Retina (tissue), 1 donor: ENCODE measurements around the gene RPS21.
A peak's percentile ranks its signal among the peaks of the same experiment; 100 is the strongest.

Source experiments
- DNase-seq: peaks from one replicate; pipeline ENCODE4 v3.0.0-alpha.2; 2016

Gene RPS21

DNA sequence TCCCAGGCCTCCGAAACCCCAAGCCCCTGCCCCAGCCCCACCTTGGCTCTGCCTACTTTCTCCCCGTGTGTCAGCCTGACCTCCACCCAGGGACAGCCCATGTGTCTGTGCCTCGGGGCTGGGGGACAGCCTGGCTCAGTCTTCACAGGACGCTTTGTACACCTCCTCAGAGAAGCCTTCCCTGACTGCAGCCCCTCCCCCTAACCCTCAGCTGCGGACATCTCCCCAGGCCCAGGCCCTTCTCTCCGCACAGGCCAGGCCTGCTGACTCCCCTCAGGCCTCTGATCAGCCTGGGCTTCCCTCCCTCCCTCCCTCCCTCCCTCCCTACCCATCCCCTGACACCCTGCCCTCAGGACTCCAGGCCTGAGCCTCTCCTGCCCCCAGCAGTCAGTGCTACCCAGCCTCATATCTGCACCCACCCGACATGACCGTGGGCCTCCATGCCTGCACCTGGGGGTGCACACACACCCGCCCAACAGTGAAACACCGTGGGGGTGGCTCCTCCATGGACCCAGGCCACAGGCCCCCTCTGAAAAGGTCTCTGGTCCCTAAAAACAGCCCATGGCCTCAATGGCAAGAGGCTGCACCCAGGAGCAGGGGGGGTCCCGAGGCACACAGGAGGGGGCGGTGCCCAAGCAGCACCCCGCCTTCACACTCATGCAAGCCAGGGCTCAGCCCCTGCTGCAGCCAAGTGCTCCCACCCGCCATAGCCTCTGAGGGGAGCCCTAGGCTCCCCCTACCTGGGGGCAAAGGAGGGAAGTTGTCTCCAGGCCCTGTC is 32.7 kb upstream of the RPS21 start:
- no peak for DNase-seq

GRCh38 chr20:62354811-62355341 is 32.0 kb upstream of the RPS21 start:
- peak; percentile 12 for DNase-seq

- DNase-seq = no peak
Measured at GRCh38 chr20:62355516-62355877, 31.4 kb upstream of the RPS21 start.

- peak; percentile 84 for DNase-seq
Measured at GRCh38 chr20:62355878-62356588, 30.9 kb upstream of the RPS21 start.

DNA sequence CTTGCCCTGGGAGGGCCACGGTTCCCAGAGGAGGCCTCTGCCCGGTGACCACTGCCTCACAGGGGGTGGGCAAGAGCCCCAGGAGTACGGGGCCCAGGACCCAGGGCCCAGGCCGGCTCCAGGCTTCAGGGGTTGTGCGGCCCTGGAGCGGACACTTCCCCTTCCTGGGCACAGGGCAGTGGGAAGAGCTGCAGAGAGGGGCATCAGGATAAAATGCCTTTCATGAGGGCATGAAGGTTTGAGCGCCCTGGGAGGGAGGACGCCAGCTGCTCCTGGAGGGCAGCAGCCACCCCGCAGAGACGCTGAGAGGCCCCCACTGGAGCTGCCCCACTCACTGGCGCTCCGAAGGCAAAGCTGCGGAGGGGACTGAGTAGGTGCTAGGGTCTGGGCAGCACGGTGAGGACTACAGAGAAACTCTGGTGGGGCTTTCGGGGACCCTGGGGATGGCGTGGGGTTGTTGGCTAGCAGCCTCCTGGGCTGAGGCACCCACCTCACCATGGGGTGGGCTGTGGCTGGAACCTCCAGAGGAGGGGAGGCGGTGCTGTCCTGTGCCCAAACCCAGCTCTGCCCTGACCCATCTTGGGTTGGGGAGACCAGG is 30.2 kb upstream of the RPS21 start:
- DNase-seq = no peak

DNA sequence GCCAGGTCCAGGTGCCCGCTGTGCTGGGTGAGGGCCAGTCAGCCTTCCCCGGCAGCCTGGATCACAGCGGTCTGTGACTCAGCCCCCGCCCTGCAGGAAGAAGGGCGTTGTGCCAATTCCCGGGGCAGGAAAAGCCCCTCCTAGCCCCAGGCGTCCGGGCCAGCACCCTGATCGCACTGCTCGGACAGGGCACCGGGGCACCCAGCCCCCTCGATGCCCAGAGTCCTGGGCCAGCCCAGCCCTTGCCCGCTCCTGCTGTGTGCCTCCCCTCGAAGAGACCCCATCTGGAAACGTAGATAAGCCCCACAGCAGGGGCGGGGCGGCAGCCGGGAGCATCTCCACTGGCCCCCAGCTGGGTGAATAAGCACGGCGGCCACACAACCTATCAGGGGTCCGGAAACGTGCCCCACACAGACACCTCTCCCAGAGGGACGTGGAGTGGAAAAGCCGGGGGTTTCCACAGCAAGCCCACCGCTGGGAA is 29.7 kb upstream of the RPS21 start:
- no peak for DNase-seq

DNA sequence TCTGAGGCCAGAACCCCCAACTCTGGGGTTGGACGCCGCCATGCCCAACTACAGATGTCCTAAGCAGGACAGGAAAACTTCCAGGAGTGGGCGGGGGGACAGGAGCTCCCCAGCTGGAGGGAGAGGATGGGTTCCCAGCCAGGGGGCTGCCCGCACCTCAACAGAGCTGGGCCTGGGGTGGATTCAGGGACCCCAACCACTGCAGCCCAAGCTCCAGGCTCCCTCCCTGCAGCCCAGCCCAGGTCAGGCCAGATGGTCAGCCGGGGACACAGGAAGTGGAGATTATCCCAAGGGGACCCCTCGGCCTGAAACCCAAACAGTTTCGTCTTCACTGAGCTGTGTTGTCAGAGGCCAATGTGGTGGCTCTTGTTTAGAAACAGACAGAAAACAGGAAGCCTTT is 29.2 kb upstream of the RPS21 start:
- peak; percentile 46 for DNase-seq

- no peak for DNase-seq
Measured at GRCh38 chr20:62358171-62359042, 28.5 kb upstream of the RPS21 start.

- peak; percentile 34 for DNase-seq
Measured at GRCh38 chr20:62359043-62359490, 27.8 kb upstream of the RPS21 start.

- peak; percentile 12 for DNase-seq
Measured at GRCh38 chr20:62359491-62360121, 27.3 kb upstream of the RPS21 start.

DNA sequence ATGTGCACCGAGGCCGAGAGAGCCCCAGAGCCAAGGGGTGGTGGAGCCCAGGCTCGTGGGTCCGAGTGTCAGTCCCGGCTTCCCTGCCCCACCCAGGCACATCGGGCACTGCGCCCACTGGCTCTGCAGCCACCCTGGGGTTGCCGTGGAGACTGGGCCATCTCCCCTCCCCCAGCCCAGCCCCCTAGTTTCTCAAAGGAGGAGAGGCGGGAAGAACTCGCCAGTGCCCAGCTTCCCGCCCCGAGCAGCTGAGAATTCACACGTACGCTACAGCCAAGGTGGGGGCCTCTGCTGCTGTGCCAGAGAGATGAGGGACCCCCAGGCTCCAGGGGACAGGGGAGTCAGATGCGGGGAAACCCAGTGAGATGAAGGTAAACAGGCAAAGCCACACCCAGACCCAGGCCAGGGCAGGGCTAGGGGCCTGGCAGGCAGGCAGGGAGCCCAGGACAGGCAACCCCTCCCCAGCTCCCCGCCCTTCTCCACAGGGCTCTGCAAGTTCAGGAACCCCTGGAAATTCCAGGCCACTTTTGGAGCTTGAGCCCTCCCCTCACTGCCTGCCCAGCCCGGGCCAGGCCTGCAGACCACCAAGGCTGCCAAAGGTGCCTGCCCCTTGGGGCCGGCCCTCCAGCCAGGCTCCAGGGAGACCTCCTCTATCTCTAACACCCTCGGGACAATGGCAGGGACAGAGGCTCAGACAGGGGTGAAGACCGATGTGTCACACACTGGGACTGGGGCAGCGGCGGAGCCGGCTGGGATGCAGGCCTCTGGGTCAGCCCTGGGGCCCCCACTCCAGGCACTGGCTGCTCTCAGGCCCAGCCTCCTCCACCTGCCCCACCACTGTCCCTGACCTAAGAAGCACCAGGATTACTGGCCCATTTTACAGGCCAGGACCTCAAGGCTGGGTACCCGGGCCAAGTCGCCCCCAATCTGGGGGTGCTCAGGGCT is 25.8 kb upstream of the RPS21 start:
- peak; percentile 40 for DNase-seq

GRCh38 chr20:62361799-62362589 is 24.9 kb upstream of the RPS21 start:
- DNase-seq = no peak

DNA sequence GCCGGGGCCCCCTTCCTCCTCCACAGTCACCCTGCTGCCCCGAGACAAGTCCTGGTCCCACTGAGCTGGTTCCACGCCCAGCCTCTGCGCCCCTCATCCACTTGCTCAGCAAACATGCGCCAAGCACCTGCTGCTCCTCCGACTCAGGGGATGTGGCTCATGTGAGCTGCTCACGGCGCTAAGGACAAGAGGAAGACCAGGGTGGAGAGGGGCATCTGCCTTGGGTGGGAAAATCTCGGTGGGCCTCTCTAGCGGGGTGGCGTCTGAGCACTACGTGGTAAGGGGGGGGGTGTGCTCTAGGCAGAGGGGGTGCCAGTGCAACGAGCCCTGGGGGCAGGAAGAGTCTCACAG is 24.3 kb upstream of the RPS21 start:
- peak; percentile 21 for DNase-seq

- DNase-seq = peak; percentile 42
Measured at GRCh38 chr20:62362991-62363919, 23.6 kb upstream of the RPS21 start.

GRCh38 chr20:62363920-62364851 is 22.7 kb upstream of the RPS21 start:
- peak; percentile 33 for DNase-seq

DNA sequence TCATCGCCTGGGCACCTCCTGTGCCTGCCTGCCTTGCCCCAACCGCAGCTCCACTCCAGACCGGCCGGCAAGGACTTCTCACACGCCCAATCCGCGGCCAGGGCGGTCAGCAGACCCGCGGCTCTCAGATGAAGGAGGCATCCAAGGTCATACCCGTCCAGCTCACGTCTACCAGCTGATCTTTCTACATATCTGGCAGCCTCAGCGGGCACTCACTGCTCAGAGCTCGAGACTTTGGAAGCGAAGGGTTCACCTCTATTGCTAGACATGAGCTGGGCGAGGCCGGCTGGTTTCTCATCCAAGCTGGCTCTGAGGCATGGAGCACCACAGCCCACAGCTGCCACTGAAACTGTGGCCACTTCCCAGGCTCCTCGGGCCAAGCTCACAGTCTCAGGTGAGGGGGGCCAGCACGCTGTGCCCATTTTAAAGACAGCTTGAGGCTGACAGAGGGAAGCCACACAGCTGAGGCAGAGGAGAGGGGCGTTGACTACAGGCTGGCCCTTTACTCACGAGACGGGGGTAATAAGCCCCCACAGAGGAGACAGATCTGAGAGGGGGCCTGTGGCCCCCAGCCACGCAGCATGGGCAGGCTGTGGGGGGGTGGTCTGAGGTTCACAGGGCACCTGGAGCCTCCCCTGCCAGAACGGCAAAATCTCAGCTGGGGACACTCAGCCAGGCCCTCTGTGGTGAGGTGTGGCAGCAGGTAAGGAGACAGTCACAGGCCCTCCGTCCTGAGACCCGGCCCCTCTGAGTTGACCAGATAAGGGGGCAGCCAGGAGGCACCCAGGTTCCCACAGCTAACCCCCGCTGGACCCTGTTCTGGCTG is 21.8 kb upstream of the RPS21 start:
- DNase-seq = no peak
